ENCODE measurements around the gene OR5V1.
"Not testable (repeated sequence)": the region's sequence is repeated elsewhere in the genome, so short reads cannot be mapped to it uniquely, and the experiment has no call there.

GRCh38 chr6:29349348-29349747, 19.3 kb downstream of the OR5V1 start:
- TF ChIP-seq CTCF, POLR2A (IDR thresholded peaks at IDR 0.05): not testable (repeated sequence)
